ENCODE measurements around the gene MTHFR.

The MTHFR gene

DNA sequence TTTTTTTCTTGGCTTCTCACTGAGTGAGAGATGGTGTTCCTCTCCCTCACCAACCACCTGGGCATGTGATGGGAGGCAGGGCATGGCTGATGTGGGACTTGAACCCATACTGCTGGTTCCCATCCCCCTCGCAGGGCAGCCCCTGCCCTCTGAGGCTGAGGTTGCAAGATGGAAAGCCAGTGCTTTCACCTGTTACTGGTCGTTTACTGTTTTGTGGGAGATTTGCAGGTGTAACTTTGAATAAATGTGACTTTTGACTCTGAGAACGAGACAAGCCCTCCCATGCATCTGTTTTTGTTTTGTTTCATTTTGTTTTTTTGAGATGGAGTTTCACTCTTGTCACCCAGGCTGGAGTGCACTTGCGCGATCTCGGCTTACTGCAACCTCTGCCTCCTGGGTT, 22.2 kb downstream of the MTHFR start:
- no peak for DNase-seq (ENCODE audit: low read depth in 4 of 4, low spot score in 1 of 4)

- no peak for DNase-seq (ENCODE audit: low read depth in 4 of 4, low spot score in 1 of 4)
Observed at GRCh38 chr1:11782127-11782708, 23.5 kb downstream of the MTHFR start.

- no peak for DNase-seq (ENCODE audit: low read depth in 4 of 4, low spot score in 1 of 4)
Observed at GRCh38 chr1:11781297-11781696, 24.5 kb downstream of the MTHFR start.

- no peak for DNase-seq (ENCODE audit: low read depth in 4 of 4, low spot score in 1 of 4)
Observed at GRCh38 chr1:11780380-11781147, 25.2 kb downstream of the MTHFR start.

DNA sequence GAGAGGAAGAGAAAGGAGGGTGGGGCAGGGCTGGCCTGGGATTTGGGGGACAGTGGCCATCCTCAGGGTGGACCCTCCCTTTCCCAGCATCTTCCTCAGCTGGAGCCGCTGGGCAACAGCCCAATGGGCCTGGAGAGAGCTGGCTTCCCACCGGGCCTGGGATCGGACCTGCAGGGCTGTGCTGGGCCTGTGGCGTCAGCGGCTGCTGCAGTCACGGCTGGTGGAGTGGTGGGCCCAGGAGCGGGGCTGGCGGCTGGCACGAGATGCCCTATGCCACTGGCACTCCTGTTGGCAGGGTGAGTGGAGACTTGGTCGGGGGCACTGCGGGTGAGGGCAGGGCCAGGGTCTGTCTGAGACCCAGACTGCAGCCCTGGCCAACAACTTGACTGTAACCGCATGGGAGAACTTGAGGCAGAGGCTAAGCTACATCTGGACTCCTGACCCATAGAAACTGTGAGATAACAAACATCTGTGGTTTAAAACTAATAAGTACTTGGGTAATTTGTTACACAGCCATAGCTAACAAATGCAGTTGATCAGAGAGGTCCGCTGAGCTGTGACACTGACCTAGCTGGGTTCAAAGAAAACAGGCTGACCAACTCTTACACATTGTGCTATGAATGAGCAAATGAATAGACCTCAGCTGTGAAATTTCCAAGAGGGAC, 25.9 kb downstream of the MTHFR start:
- DNase-seq (ENCODE audit: low read depth in 4 of 4, low spot score in 1 of 4): no peak

GRCh38 chr1:11778844-11779623, 26.7 kb downstream of the MTHFR start:
- no peak for DNase-seq (ENCODE audit: low read depth in 4 of 4, low spot score in 1 of 4)

DNA sequence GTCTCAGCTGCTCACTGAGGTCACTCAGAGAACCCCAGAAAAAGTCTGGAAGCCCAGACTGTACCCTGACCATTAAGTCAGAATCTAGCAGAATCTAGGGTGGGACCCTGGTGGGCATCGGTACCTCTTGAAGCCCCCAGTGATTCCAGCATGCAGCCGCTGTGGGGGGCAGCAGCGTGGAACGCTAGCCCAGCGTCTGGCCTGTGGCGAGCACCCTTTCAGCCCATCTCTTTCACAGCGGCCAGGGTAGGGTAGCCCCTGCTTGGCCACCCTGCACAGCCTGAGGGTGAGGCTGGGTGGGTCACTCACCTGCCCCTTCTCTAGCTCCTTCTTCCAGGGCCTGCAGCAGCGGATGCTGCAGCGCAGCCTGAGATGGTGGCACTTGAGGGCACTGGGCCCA, 27.4 kb downstream of the MTHFR start:
- DNase-seq (ENCODE audit: low read depth in 4 of 4, low spot score in 1 of 4): no peak

DNA sequence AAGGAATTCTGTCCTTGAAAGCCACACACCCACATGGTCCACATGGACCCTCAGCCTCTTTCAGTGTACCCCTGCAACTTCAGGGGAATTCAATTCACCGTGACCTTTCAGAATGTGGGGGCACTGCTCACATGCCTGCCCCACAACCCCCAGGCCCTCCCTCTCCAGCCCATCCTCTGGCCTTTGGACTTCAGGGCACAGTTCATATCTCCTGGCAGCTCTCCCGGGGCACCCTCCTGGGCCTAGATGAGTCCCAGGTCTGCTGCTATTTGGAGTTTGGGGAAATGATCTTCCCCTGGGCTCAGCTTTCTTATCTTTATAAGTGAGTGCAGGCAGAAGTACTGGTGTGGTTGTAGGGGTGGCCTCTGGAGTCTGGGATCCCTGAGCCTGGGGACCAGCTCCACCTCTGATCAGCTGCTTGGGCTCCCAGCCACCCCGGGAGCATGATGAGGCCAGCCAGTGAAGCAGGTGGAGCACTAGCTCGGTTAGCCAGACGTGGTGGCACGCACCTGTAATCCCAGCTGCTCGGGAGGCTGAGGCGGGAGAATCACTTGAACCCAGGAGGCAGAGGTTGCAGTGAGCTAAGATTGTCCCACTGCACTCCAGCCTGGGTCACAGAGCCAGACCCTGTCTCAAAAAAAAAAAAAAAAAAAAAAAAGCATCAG, 28.0 kb downstream of the MTHFR start:
- DNase-seq (ENCODE audit: low read depth in 4 of 4, low spot score in 1 of 4): no peak

DNA sequence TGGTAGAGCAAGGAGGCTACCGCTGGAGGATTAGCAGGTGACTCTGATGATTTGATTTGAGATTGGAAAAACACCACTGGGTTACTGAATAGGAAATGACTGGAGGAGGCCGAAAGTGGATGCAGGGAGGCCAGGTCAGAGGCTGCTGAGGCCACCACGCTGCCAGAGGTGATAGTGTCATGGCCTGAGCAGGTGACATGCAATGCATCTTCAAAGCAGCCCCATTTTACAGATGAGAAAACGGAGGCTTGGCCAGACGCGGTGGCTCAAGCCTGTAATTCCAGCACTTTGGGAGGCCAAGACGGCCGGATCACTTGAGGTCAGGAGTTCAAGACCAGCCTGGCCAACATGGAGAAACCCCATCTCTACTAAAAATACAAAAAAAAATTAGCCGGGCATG, 31.0 kb downstream of the MTHFR start:
- no peak for DNase-seq (ENCODE audit: low read depth in 4 of 4, low spot score in 1 of 4)

DNA sequence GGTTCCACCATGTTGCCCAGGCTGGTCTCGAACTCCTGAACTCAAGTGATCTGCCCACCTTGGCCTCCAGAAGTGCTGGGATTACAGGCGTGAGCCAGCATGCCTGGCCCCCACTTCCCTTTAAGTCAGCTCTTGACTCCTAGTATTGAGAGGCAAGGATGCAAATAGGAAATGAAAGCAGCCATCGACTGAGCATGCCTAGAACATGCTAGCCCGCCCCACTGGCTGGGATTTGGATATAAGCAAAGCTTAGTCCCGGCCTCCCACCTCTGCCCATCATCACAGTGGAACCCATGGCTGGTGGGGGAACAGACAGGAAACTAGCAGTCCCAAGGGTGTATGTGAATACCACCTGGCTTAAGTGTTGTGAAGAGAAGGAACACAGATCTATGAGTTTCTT, 33.3 kb downstream of the MTHFR start:
- DNase-seq (ENCODE audit: low read depth in 4 of 4, low spot score in 1 of 4): no peak

GRCh38 chr1:11771481-11772043, 34.2 kb downstream of the MTHFR start:
- no peak for DNase-seq (ENCODE audit: low read depth in 4 of 4, low spot score in 1 of 4)

DNA sequence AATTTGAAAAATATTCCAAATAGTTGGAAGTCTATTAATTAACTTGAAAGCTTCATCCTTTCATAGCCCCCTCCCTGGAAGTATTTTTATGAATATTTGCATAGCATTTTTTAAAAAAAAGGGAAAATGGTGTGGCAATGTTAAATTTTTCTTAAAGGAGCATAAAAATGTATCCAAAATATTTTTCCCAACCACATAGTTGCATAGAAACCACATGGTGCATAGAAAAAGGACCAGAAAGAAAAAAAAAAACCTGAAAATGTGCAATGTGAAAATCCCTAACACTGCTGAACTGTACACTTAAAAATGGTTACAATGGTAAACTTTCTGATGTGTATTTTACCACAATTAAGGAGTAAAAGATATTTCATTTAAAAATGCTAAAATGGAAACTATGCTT, 35.8 kb downstream of the MTHFR start:
- no peak for DNase-seq (ENCODE audit: low read depth in 4 of 4, low spot score in 1 of 4)

DNA sequence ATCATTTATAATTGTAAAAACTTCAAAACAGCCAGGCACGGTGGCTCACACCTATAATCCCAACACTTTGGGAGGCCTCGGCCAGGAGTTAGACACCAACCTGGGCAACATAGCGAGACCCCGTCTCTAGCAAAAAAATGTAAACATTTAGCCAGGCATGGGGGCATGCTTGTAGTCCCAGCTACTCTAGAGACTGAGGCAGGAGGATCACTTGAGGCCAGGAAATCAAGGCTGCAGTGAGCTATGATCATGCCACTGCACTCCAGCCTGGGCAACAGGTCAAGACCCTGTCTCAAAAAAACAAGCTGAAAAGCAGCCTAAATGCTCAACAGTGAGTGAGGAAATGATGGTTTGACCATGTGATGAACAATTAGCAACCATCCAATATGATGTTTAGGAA, 36.5 kb downstream of the MTHFR start:
- no peak for DNase-seq (ENCODE audit: low read depth in 4 of 4, low spot score in 1 of 4)

- no peak for DNase-seq (ENCODE audit: low read depth in 4 of 4, low spot score in 1 of 4)
Observed at GRCh38 chr1:11768821-11769220, 36.9 kb downstream of the MTHFR start.

- no peak for DNase-seq (ENCODE audit: low read depth in 4 of 4, low spot score in 1 of 4)
Observed at GRCh38 chr1:11767922-11768704, 37.7 kb downstream of the MTHFR start.

GRCh38 chr1:11766429-11766776, 39.4 kb downstream of the MTHFR start:
- no peak for DNase-seq (ENCODE audit: low read depth in 4 of 4, low spot score in 1 of 4)

DNA sequence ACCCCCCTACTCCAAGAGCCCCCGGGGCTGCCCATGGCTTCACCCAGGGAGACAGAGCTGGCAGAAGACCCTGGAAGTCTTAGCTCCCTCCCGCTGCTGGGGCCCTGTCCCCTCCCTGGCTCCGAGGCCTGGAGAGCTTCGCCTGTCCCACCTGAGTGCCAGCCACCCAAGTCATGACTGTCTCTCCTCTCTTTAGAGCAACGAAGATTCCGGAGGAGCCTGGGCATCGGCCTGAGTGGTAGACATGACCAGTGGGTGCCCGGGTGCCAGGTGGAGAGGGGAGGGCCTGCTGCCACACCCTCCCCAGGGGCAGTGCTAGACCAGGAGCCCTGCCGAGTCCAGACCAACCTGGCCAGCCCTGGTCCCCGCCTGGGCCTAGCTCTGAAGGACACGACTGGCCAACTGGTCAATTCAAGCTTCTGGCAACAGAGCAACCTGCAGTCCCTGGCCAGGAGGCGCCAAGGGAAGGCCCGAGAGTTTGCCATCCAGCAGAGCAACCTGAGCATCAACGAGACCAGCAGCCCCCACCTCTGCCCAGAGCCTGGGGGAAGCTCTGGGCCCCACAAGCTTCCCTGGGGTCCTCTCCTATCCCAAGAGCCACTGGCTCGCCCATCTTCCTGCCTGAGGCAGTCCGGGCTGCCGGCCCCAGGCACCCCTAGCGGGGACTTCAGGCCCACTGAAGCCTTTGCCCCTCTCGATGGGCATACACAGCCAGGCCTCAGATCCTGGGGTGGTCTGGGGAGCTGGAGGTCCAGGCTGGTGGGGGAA, 39.9 kb downstream of the MTHFR start:
- no peak for DNase-seq (ENCODE audit: low read depth in 4 of 4, low spot score in 1 of 4)

DNA sequence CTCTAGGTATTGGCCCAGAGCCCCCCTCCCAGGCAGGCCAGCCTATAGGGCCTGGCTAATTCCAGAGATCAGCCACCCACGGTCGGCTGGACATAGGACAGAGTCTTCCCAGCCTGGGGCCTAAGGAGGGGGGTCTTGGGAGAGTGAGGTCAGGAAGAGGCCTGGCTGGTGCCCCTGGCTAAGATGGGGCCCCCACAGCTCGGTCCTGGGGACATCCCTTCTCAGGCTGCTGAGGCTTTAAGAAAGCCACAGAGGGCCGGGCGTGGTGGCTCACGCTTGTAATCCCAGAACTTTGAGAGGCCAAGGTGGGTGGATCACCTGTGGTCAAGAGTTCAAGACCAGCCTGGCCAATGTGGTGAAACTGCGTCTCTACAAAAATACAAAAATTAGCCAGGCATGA, 41.2 kb downstream of the MTHFR start:
- DNase-seq (ENCODE audit: low read depth in 4 of 4, low spot score in 1 of 4): no peak

DNA sequence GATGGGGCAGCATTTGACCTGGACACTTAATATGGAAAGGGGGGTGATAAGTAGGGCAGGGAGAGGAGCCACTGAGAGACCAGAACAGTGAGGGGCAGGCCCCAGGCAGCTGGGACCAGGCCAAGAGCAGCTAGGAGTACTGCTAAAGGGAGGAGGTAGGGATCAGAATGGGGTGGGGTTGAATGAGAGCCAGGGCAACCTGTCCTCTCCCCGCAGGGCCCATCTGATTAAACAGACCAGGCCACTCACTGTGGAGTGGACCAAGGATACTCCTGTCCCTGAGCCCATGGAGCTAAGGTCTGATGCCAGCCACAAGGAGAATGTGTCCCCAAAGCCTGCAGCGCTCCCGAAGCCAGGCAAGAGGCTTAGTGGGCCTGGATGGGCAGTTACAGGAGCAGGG, 41.6 kb downstream of the MTHFR start:
- no peak for DNase-seq (ENCODE audit: low read depth in 4 of 4, low spot score in 1 of 4)

Measured in stimulated activated CD4-positive, alpha-beta T cell treated with anti-CD3 and anti-CD28 coated beads, Interleukin-1b, Interleukin-23, amount 100 ng/mL, for 24 hours (primary cell).